HepG2 (cell line): Measurements from ENCODE around the gene NPPC. TPM values are rescaled to one million over a fixed set of nuclear protein-coding genes. Genes with fewer than 3 reads are reported as not detected.

Experiments
- AHR ChIP-seq: IDR thresholded peaks from 2 replicates; pipeline ENCODE4 v1.6.1; 2018; ENCODE audit warnings: missing genetic modification reagents, missing compliant biosample characterization
- BATF2 ChIP-seq: sonication (generic); formaldehyde crosslinking; IDR thresholded peaks from 2 replicates; pipeline ENCODE4 v1.8.0; 2022; ENCODE audit warnings: mild to moderate bottlenecking, missing genetic modification reagents, moderate library complexity
- CSRNP2 ChIP-seq: sonication (generic); formaldehyde crosslinking; conservative IDR thresholded peaks from 2 replicates; pipeline ENCODE4 v1.8.0; 2022; ENCODE audit warnings: low read depth, missing genetic modification reagents
- NBN ChIP-seq: fragments of 450-650 bp; conservative IDR thresholded peaks from 2 replicates; pipeline ENCODE4 v1.6.1; 2017
- REL ChIP-seq: sonication (generic); formaldehyde crosslinking; conservative IDR thresholded peaks from 2 replicates; pipeline ENCODE4 v1.8.0; 2022; ENCODE audit warnings: mild to moderate bottlenecking, missing genetic modification reagents, moderate library complexity
- TFDP1 ChIP-seq: IDR thresholded peaks from 2 replicates; pipeline ENCODE4 v1.6.1; 2016; ENCODE audit warnings: missing compliant biosample characterization, missing genetic modification reagents, borderline replicate concordance
- ZBTB2 ChIP-seq: sonication (generic); formaldehyde crosslinking; IDR thresholded peaks from 2 replicates; pipeline ENCODE4 v1.8.0; 2022; ENCODE audit warnings: low read depth, missing genetic modification reagents
- ZNF101 ChIP-seq: sonication (generic); formaldehyde crosslinking; IDR thresholded peaks from 2 replicates; pipeline ENCODE4 v1.4.0; 2020; ENCODE audit warnings: mild to moderate bottlenecking, low read depth, missing genetic modification reagents, borderline replicate concordance
- ZNF318 ChIP-seq: sonication (generic); formaldehyde crosslinking; IDR thresholded peaks from 2 replicates; pipeline ENCODE4 v1.4.0; 2020; ENCODE audit warnings: mild to moderate bottlenecking, missing genetic modification reagents
- ZNF44 ChIP-seq: sonication (generic); formaldehyde crosslinking; IDR thresholded peaks from 2 replicates; pipeline ENCODE4 v1.5.1; 2020; ENCODE audit warnings: mild to moderate bottlenecking, missing genetic modification reagents
- ZNF775 ChIP-seq: sonication (generic); formaldehyde crosslinking; IDR thresholded peaks from 2 replicates; pipeline ENCODE4 v1.4.0; 2020; ENCODE audit warnings: missing genetic modification reagents, mild to moderate bottlenecking, moderate library complexity, borderline replicate concordance
- polyA plus RNA-seq, 8 experiments: library from polyadenylated mRNA; depleted of rRNA in 3 of 8; stranded (reverse) in 7 of 8; unstranded in 1 of 8; fragments of >200 nt; fragmentation: Illumina TruSeq in 4 of 8; extraction: Trizol in 4 of 8; gene quantifications; 2 replicates each; pipeline versions ENCODE4 v1.2.1 to v1.2.3, GENCODE V29; 2011 to 2016; ENCODE audit warnings: low read depth in 4 of 8, missing spikeins in 1 of 8, mixed read lengths in 1 of 8; ENCODE audit not compliant: insufficient read depth in 1 of 8
- total RNA-seq, 5 experiments: library from RNA; depleted of rRNA; stranded (reverse); fragments of >200 nt; fragmentation: Illumina TruSeq; extraction: Trizol; gene quantifications; 2 replicates each; pipeline ENCODE4 v1.2.3, GENCODE V29; 2016; ENCODE audit warnings: low read depth in 1 of 5

The NPPC gene
- total and polyA plus RNA-seq, 2 of the 13 experiments (the other 11 are each of a cell fraction or from before 2014, with no cell fraction given): 0.11 TPM; not detected in 1

- TF ChIP-seq TFDP1 (CRISPR knock-in tag) (0 out of 2 replicates have a peak, but pooled peaks have one; percentile 25), AHR (CRISPR knock-in tag) (peak; percentile 42; the same call in 1 of the 2 replicates), BATF2 (CRISPR knock-in tag) (peak; percentile 77; the same call in 1 of the 2 replicates), REL (CRISPR knock-in tag) (0 out of 2 replicates have a peak, but pooled peaks have one; percentile 1), NBN (no peak), ZNF775 (CRISPR knock-in tag) (peak; percentile 21; the same call in 1 of the 2 replicates), ZNF101 (CRISPR knock-in tag) (0 out of 2 replicates have a peak, but pooled peaks have one; percentile 17), CSRNP2 (0 out of 2 replicates have a peak, but pooled peaks have one; percentile 51), ZBTB2 (CRISPR knock-in tag) (0 out of 2 replicates have a peak, but pooled peaks have one; percentile 6), ZNF44 (CRISPR knock-in tag) (peak; percentile 19; the same call in 1 of the 2 replicates), ZNF318 (CRISPR knock-in tag) (0 out of 2 replicates have a peak, but pooled peaks have one; percentile 2)
Measured at GRCh38 chr2:231960810-231961348, 34.7 kb upstream of the NPPC start (continued).
